GM18873 (cell line): ENCODE results near the gene CPPED1.

Experiments used
- ATAC-seq: cut with Tn5 transposase; IDR thresholded peaks from one replicate; pipeline ENCODE4 v1.9.1; 2021; ENCODE audit warnings: mild to moderate bottlenecking, moderate library complexity, moderate number of reproducible peaks; ENCODE audit not compliant: unreplicated experiment, low FRiP score

The CPPED1 gene

DNA sequence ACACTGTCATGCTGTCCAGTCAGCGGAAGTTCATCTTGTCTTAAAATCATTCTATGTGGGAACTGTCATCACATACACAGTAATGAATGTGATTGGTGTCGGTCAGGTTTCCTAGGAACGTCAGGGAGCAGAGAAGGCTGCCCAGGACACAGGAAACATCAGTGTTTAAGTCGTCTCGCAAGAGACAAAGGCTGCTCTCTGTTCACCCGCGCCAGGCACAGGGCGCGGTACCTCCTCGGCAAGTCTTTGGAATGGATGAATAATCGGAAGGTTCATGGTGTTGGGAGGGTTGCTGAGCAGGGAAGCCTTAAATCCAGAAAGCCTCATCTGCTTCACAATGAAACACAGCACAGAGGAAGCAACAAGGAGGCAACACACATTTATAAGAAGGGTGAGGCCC lies 148.2 kb downstream of the CPPED1 start:
- no peak for ATAC-seq

DNA sequence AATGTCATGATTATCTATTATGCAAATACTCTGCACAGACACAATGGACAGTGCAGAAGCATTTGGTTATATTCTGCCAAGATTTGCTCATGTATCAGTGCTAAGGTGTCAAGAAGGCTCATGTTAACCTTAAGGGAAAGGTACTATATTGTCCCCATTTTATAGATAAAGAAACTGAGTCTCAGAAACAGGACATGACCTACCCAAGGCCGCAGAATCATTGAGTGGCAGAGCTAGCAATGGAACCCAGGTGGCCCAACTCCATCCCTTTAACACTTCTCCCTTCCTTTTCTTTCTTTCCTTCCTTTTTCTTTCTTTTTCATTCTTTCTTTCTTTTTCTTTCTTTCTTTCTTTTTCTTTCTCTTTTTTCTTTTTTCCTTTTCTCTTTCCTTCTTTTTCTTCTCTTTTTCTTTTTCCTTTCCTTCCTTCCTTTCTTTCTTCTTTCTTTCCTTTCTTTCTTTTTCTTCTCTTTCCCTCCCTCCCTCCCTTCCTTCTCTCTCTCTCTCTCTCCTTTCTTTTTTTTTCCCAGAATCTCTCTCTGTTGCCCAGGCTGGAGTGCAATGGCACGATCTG lies 149.8 kb downstream of the CPPED1 start:
- ATAC-seq = no peak

GRCh38 chr16:12652924-12653323 lies 150.8 kb downstream of the CPPED1 start:
- no peak for ATAC-seq

DNA sequence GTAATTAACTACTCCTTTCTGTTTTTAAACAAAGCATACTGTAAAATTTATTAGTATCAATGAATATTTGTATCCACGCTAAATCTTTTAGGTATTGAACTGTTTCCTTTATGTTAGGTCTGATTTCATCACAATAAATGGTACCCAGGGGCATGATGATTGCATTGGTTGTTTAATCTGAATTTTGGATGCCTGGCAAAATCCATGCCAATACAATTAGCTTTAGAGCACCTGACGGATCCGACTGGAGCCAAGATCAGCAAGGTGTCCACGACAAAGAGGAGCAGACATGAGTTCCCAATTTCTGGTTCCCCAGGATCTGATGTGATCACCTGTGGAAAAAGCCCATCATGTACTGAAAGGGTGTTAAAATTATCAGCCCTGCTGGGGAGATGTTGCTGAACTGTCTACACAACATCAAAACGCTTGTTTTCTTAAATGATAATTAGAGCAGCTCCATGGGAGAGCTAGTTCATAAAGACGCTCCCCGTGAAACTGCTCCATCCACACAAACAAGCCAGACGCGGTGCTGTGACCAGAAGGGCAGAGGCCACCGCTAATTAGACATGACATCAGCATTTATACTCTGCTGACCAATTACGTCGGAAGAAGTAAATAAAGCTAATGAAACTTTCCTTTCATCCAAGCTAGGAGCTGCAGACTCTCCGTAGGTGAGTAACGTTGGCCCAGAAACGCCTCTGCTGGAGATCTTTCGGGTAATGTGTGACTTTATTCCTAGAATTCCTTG lies 151.7 kb downstream of the CPPED1 start:
- ATAC-seq = no peak

DNA sequence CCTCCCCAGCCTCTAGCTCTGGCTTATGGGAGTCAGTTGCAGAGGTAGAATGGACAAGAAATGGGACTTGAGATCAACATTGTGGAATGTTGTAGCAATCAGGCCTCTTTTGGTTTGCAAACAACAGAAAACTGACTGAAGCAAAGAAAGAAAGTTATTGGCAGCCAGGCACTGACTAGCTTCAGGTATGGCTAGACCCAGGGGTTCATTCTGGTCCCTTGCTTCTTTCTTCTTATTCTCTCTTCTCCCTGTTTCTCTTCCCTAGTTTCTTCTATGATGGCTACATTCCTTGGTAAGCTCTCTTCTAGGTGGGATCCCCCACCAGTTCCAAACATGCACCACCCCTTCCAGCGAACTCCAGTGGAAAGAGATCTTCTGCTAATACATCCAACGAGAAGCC lies 154.3 kb downstream of the CPPED1 start:
- no peak for ATAC-seq

DNA sequence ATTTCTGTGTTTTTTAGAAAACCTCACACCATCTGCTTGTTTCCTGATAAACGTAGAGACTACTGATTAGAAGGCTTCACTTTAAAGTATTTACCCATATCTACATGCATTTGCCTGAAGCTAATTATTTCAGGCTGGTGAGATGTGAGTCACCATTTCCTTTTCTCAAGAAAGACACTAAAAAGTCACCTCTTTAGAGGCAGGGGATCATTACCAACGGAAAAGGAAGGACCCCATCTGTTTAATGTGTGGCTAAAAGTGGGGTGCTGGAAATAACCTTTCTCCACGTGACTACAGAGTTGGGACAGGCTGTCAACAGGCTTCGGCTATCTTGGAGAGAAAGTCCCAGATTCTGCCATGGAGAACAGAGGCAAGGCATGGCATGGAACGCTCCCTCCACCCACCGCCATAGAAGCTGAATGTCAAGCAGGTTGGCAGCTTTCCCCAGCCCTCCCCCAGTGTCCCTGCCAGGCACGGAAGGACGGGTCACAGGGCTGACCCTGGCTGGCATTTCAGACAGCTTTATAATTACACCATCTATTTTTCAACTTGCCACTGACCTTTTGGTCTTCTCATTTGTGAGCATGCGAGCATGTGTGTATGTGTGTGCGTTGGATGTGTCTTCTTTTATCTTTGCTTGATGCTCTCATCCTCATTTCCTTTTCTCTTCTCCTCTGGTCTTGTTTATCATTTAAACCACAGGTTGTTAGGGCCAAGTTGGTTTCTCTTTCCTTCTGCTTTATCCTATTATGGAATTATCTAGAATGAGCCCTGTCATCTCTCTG lies 157.0 kb downstream of the CPPED1 start:
- ATAC-seq = no peak

GRCh38 chr16:12646098-12646489 lies 157.6 kb downstream of the CPPED1 start:
- ATAC-seq = no peak

- no peak for ATAC-seq
Observed at GRCh38 chr16:12643034-12643455, 160.6 kb downstream of the CPPED1 start.

DNA sequence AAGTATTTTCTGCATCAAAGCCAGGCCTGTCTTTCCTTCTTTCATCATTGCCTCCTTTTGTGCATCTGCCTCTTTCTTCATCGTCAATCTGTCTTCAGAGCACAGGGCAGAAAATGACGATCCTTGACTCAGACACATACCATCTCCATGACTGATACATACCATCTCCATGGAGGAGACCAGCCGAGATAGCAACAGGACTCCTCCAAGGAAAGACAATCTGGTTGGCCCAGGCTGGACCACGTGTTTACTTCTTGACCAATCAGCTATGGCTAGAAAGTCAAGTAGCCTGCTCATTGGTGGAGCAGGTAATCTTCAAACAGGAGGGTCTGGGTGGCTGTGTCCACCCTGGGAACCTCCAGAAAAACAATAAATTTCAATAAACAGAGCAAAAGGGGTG lies 164.6 kb downstream of the CPPED1 start:
- no peak for ATAC-seq

DNA sequence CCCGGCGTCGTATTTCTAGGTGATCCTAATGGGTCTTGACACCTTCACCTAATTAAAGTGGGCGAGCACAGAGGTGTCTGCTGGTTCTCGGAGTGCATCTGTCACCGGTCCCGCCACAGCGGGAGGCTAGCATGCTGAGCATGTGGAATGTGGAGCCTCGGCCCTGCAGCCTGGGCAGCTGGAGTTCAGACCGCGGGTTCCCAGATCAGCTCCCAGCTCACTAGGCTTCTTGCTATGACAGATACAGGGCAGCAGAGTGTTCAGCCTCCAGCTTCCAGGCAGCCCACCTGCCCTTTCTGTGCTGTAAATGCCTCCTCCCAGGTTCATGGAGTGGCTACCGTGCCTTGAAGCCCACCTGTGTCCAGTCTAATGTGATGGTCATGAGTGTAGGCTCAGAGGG lies 166.7 kb downstream of the CPPED1 start:
- no peak for ATAC-seq

DNA sequence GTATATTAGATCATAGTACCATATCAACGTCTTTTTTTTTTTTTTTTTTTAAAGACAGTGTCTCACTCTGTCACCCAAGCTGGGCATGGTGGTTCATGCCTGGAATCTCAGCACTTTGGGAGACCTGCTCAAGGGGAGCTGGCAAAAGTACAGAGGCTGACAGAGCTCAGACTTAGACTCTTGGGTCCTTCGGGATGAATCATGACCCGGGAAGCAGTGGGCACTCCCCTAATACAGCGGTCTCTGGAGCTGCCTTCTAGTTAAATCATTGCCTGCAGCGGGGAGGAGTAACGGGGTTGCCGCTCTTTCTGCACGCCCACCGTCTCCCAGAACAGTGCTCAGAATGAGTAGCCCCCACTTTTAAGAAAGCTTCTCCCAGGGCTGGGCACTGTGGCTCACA lies 174.4 kb downstream of the CPPED1 start:
- ATAC-seq = no peak

DNA sequence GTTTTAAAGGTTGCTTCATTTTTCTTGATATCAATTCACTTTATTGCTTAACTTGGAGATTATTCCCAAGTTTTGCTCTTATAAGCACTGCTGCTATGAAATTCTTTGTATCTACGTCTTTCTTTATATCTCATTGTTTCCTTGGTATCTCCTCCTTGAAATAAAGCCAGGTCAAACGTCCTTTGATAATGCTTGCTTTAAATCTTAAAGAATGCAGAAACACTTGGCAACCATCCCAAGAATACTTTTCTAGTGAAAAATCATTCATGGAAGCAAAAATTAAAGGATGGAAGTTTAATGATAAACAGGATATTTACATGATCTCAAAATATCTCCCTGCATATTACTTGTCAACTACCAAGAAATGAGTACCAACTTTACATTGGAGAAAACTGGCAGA lies 175.2 kb downstream of the CPPED1 start:
- ATAC-seq = no peak

- no peak for ATAC-seq
Observed at GRCh38 chr16:12627394-12627793, 176.3 kb downstream of the CPPED1 start.

- no peak for ATAC-seq
Observed at GRCh38 chr16:12626411-12626810, 177.3 kb downstream of the CPPED1 start.

- ATAC-seq = no peak
Observed at GRCh38 chr16:12625716-12626115, 178.0 kb downstream of the CPPED1 start.

GRCh38 chr16:12625068-12625467 lies 178.6 kb downstream of the CPPED1 start:
- no peak for ATAC-seq

DNA sequence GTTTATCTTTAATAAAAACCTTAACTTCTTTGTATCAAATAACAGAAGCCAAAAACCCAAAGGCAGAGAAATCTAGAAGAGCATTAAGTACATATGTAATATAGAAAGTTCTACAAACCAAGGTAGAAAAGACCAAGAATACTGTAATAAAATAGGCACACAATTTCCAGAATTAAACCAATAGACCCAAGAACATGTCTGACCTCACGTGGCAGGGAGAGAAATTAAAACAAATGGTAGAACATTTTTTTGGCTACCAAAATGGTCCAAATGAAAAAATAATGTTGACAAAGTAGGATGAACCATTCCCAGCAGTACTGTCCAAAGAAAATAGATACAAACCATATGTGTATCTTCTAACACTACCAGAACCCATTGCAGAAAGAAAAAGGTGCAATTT lies 183.5 kb downstream of the CPPED1 start:
- no peak for ATAC-seq

- no peak for ATAC-seq
Observed at GRCh38 chr16:12618515-12618914, 185.2 kb downstream of the CPPED1 start.

DNA sequence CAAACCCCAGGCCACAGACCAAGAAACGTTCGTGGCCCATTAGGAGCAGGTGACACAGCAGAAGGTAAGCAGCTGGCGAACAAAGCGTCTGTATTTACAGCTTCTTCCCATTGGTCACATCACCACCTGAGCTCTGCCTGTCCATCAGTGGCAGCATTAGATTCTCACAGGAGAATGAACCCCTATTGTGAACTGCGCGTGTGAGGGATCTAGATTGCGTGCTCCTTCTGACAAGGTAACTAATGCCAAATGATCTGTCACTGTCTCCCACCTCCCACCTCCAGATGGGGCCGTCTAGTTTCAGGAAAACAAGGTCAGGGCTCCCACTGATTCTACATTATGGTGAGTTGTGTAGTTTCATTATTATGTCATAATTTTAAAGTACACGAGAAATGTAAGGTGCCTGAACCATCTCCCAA lies 186.3 kb downstream of the CPPED1 start:
- ATAC-seq = no peak

DNA sequence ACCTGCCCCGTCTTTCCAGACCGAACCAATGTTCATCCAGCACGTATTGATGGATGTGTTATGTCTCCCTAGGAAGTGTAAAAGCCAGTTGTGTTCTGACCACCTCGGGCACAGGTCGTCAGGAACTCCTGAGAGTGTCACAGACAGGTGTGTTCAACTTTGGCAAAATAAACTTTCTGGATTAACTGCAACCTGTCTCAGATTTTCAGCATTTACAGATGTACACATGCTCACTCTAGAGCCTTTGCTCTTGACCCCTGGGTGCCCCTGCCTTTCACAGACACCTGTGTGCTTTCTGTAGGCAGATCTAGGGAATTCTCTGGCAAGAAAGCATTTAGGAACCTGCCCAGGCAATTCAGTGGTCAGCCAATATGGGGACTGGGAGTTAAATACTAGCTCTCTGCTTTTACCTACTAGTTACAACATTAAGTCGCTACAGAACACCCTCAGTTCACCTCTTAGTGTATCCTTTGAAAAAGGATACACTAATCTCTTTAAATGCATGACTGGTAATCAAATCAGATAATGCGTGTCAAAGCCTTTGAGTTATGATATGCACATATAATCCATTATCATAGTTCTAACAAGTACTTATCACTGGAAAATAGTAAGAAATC lies 188.9 kb downstream of the CPPED1 start:
- ATAC-seq = no peak

DNA sequence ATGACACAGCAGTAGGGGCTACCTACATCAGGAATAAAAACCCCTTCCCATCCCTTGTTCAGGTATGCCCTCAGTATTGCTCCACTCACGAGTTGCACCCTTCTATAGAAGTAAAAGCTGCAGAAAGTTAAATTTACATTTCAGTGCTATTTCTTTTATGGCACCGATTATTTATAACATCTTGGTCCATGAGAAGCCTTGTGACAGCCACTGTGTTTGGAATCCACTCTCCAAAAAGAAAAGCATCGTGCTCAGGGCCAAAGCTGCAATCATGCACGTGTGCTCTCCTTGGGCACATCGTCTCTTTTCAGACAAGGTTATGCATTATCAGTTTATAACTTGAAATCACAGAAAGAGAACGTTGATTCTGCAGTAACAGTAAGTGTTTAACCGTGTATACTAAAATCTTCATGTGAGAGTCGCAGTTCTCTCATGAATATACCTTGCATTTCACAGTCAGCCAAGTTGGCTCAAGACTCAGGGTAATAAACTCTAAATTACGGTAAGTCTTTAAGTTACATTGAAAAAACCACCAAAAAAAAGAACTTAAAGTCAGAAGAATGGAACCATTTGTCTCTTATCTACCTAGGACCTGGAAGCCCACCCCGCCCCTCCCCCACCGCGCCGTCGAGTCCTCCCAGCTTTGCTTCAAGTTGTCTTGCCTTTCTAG lies 189.6 kb downstream of the CPPED1 start:
- no peak for ATAC-seq
